Glomerular endothelial cell (primary cell): ENCODE data around the gene RSAD1. TPM values are rescaled to one million over a fixed set of nuclear protein-coding genes. Genes with fewer than 3 reads are reported as not detected.

Source experiments
- DNase-seq: peaks from one replicate; pipeline ENCODE4 v3.0.0-alpha.2; 2011; ENCODE audit warnings: low read depth, low spot score; ENCODE audit errors: extremely low read depth
- total RNA-seq: library from RNA; depleted of rRNA; stranded (reverse); fragments of >200 nt; gene quantifications from 2 replicates; pipeline ENCODE4 v1.2.3, GENCODE V29; 2015

RSAD1 gene
- total RNA-seq, 1 donor from 2014 or later = 34.7 TPM

- DNase-seq = no peak
Observed at GRCh38 chr17:50517011-50517410, 38.4 kb downstream of the RSAD1 start.

- DNase-seq = no peak
Observed at GRCh38 chr17:50517504-50518383, 39.1 kb downstream of the RSAD1 start.

GRCh38 chr17:50518384-50519023 is 39.8 kb downstream of the RSAD1 start:
- DNase-seq = no peak

GRCh38 chr17:50519141-50519834 is 40.6 kb downstream of the RSAD1 start:
- no peak for DNase-seq

GRCh38 chr17:50520483-50520882 is 41.8 kb downstream of the RSAD1 start:
- no peak for DNase-seq

GRCh38 chr17:50521514-50521913 is 42.9 kb downstream of the RSAD1 start:
- DNase-seq = no peak

- no peak for DNase-seq
Observed at GRCh38 chr17:50522766-50523165, 44.1 kb downstream of the RSAD1 start.

- no peak for DNase-seq
Observed at GRCh38 chr17:50523208-50523607, 44.5 kb downstream of the RSAD1 start.

- DNase-seq = no peak
Observed at GRCh38 chr17:50524838-50525237, 46.2 kb downstream of the RSAD1 start.

GRCh38 chr17:50527155-50527762 is 48.6 kb downstream of the RSAD1 start:
- DNase-seq = no peak

- no peak for DNase-seq
Observed at GRCh38 chr17:50527949-50528474, 49.4 kb downstream of the RSAD1 start.

- no peak for DNase-seq
Observed at GRCh38 chr17:50529849-50530248, 51.2 kb downstream of the RSAD1 start.

GRCh38 chr17:50531428-50532025 is 52.9 kb downstream of the RSAD1 start:
- DNase-seq = no peak

GRCh38 chr17:50532452-50533024 is 53.9 kb downstream of the RSAD1 start, which contains the start of gene EPN3:
Gene EPN3, plus strand, starts transcription at chr17:50532735. Its CDS starts 3,822 bp downstream, at chr17:50536557.
- DNase-seq = no peak

- no peak for DNase-seq
Observed at GRCh38 chr17:50533185-50533584, 54.5 kb downstream of the RSAD1 start.

- no peak for DNase-seq
Observed at GRCh38 chr17:50533720-50534148, 55.1 kb downstream of the RSAD1 start.

- DNase-seq = no peak
Observed at GRCh38 chr17:50534222-50534978, 55.7 kb downstream of the RSAD1 start.

GRCh38 chr17:50534979-50535326 is 56.3 kb downstream of the RSAD1 start:
- DNase-seq = no peak

GRCh38 chr17:50535407-50535806 is 56.7 kb downstream of the RSAD1 start:
- no peak for DNase-seq
